DMS 273 (cell line): ENCODE data around the gene SRSF9.

ENCODE experiments used
- DNase-seq: peaks from one replicate; lab custom pipeline; 2025; ENCODE audit not compliant: unreplicated experiment; lab: John Stamatoyannopoulos, UW

The SRSF9 gene

DNA sequence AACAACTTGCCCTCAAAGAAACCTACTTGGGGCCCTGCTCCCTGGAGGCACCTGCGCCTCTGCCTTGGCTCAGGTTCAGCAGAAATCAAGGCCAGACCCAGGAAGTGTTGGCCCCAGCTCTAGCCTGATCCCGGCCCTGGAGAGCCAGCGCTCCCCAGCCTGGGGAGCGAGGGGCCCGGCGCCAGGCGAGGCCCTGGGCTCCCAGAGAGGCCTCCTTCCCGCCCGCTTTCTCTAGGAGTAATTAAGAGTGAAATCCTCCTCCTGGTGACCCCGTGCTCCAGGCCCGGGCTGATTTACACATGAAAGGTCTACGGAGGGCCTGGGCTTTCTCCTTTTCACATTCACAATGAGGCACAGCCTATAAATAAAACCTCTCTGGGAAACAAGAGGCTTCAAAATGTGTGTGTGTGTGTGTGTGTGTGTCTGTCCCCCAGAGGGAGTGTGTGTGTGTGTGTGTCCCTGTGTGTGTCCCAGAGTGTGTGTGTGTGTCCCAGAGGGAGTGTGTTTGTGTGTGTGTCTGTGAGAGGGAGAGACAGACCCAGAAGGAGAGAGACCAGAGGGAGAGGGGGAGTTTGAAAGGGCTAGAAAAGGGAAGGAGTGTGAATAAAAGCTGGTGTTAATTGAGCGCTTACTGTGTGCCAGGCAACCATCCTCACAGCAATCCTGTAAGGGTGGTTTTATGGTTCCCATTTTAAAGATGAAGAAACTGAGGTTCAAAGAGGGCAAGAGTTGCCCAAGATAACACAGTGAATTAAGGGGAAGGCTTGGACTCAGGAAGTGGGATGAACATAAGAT lies 55.5 kb downstream of the SRSF9 start:
- peak; percentile 31 for DNase-seq

- DNase-seq: peak; percentile 77
Measured at GRCh38 chr12:120412421-120412820, 57.1 kb downstream of the SRSF9 start.
